Upper lobe of left lung (tissue), 4 donors: Measurements from ENCODE around the gene CNTNAP5.

ENCODE experiments used
- CTCF ChIP-seq, 6 experiments: fragments of 450-650 bp in 4 of 6; fragments of 200-600 bp in 2 of 6; sonication (generic) in 2 of 6; IDR thresholded peaks; one replicate each; pipeline ENCODE4 v1.5.1; 2016 to 2019; ENCODE audit warnings: antibody characterized with exemption in 6 of 6
- POLR2A ChIP-seq, 4 donors: fragments of 450-650 bp; IDR thresholded peaks; one replicate each; pipeline ENCODE4 v1.5.1; 2016 to 2017; ENCODE audit warnings: antibody characterized with exemption in 4 of 4, mild to moderate bottlenecking in 2 of 4
- POLR2AphosphoS5 ChIP-seq, 2 donors: sonication (generic); formaldehyde crosslinking; IDR thresholded peaks; one replicate each; pipeline ENCODE4 v1.5.1; 2017; ENCODE audit warnings: antibody characterized with exemption in 2 of 2

DNA sequence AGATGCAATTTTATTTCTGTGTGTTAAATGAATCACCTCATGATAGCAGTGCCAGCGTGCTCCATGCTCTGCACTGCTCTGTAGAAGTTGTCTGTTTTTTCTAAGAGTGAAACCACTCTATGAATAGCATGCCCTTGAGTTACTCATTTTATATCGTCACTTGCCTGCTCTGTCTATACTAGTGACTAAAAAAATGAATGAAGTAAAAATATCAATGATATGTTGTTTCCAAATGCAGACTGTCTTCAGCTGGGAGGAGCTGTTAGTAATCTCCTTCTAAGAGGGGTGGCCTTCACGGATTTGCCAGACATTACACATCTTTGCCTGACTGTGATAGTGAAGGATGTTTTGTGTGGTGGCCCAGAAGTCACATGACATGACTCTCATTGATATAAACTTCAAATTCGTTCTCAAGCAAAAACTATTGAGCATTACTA is 852.1 kb downstream of the CNTNAP5 start:
- TF ChIP-seq CTCF (IDR thresholded peaks at IDR 0.05) = no peak
- TF ChIP-seq POLR2AphosphoS5 (IDR thresholded peaks at IDR 0.05) = no peak
- no peak for TF ChIP-seq POLR2A (IDR thresholded peaks at IDR 0.05)
